Measurements from ENCODE around the gene CD37. TPM values are rescaled to one million over a fixed set of nuclear protein-coding genes. Genes with fewer than 3 reads are reported as not detected.

Gene CD37
- total RNA-seq, 1 donor from 2014 or later = 1,688 TPM

DNA sequence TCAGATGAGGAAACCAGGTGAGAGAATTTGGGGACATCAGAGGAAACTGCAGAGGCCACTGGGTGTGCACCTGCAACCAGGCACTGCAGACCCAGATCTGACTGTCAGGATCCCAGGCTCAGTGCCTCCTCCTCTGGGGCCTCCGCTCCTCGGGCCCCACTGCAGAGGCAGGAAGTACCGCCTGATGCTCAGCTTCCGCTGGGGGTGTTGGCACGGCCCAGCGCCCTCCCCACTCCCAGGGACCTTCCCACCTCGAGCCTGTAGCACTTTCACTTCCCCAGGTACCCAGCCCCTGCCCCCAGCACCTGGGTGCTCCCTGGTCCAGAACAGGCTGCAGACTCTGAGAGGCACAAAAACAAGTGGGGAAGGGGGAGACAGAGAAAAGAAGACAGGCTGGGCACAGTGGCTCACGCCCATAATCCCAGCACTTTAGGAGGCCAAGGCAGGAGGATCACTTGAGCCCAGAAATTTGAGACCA is 1.4 kb upstream of the CD37 start:
- Mint-ChIP-seq H3K4me3 (peak overlapping the region; percentile 100), H3K27me3 (no peaks in the 10 kb centered on the region), H3K4me1 (peaks cover 94% of the 10 kb centered on the region), H3K27ac (peak overlapping the region; percentile 100), H3K9me3 (no peaks in the 10 kb centered on the region), H3K36me3 (ENCODE audit: low read depth) (peaks cover 74% of the 10 kb centered on the region)
- peak; percentile 81 for DNase-seq
- no peak for TF ChIP-seq CTCF (IDR thresholded peaks at IDR 0.05)
- intact Hi-C loops (cut with micrococcal nuclease) = loop anchor here (1.0 to 10.0 kb wide), 7 partner anchors 8 to 1011 kb away; partner anchors contain the start of genes ALDH16A1, IL4I1 and PIH1D1
- peak; percentile 71 for ATAC-seq (ENCODE audit: low read depth)
- POLR2A ChIA-PET = interaction anchor here (1.0 to 19.9 kb wide), 27 partner anchors 6 to 162 kb away, joined by 3 to 757 read pairs (median 9); partner anchors contain the start of genes ALDH16A1, CD37, DKKL1 and KASH5
- CTCF ChIA-PET = interaction anchor here (1.0 to 2.0 kb wide), 4 partner anchors 25 to 111 kb away, joined by 3 to 6 read pairs (median 3); no protein-coding TSS in a partner anchor

DNA sequence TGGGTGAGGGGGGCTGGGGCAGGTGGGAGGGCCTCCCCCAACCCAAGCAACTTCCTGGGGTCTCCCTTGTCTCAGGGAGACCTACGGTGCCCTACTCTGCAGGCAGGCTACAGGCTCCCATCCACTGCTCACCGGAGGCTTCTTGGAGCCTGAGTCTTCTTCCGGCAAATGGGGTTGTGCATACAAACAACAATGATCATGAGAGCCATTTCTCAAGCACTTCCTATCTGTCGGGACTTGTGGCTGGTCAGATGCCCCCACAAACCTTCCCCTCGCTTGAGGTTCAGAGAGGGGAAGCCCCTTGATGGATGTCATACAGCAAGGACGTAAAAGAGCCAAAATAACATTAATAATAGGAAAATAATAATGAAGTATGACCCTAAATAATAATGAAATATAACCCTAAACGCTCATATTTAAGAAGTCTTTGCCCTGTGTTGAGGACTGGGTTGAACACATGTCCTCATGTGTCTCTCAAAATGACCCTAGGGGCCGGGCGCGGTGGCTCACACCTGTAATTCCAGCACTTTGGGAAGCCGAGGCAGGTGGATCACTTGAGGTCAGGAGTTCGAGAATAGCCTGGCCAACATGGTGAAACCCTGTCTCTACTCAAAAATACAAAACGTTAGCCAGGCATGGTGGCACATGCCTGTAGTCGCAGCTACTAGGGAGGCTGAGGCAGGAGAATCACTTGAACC is 727 bp downstream of the CD37 start:
- H3K9me3 Mint-ChIP-seq = no peaks in the 10 kb centered on the region
- POLR2A ChIA-PET = interaction anchor here (0.6 to 19.9 kb wide), 34 partner anchors 5 to 541 kb away, joined by 3 to 757 read pairs (median 6); partner anchors contain the start of genes ALDH16A1, CD37, DKKL1 and KASH5
- H3K27ac Mint-ChIP-seq = peak overlapping the region; percentile 100
- peak overlapping the region; percentile 100 for H3K4me3 Mint-ChIP-seq
- H3K4me1 Mint-ChIP-seq = peaks cover 90% of the 10 kb centered on the region
- ATAC-seq (ENCODE audit: low read depth) = no peak
- TF ChIP-seq CTCF (IDR thresholded peaks at IDR 0.05) = no peak
- no peak for DNase-seq
- no peaks in the 10 kb centered on the region for H3K27me3 Mint-ChIP-seq
- peaks cover 79% of the 10 kb centered on the region for H3K36me3 Mint-ChIP-seq (ENCODE audit: low read depth)
- CTCF ChIA-PET = interaction anchor here (1.0 to 1.5 kb wide), 5 partner anchors 10 to 35 kb away, joined by 3 to 6 read pairs (median 4); no protein-coding TSS in a partner anchor
- intact Hi-C loops (cut with micrococcal nuclease) = loop anchor here (1.0 to 10.0 kb wide), 5 partner anchors 27 to 1009 kb away; partner anchors contain the start of genes DKKL1 and IL4I1

DNA sequence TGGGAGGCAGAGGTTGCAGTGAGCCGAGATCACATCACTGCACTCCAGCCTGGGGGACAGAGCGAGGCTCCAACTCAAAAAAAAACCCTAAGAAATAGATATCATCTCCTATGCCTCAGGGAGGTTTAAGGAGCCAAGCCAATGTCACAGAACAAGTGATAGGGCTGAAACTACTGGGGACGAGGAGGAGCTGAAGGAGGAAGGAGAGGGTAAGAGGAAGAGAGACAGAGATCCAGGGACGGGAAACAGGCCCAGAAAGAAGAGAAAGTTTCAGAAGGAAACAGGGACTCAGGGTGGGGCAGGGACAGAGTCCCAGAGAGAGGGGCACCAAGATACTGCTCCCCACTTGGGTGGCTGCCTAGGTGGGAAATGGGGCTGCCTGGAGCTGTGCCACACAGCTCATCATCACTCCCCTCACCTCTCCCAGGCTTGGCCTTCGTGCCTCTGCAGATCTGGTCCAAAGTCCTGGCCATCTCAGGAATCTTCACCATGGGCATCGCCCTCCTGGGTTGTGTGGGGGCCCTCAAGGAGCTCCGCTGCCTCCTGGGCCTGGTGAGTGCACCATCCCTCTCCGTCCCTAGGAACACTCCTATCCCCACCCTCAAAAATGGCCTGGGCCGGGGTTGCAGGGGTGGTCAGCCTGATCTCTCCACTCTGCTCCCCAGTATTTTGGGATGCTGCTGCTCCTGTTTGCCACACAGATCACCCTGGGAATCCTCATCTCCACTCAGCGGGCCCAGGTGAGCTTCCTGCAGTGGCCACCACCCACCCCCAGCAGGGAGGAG is 1.5 kb downstream of the CD37 start:
- ChIA-PET CTCF (interaction anchor here (1.3 to 1.5 kb wide), 2 partner anchors 10 to 35 kb away, joined by 4 read pairs; no protein-coding TSS in a partner anchor), POLR2A (interaction anchor here (0.6 to 19.9 kb wide), 18 partner anchors 9 to 242 kb away, joined by 3 to 757 read pairs (median 6); partner anchors contain the start of genes CD37, DKKL1, KASH5 and PIH1D1)
- intact Hi-C loops (cut with micrococcal nuclease) = loop anchor here (10.0 kb wide), 2 partner anchors 558 to 1008 kb away; partner anchors contain the start of gene IL4I1
- no peaks in the 10 kb centered on the region for H3K27me3 Mint-ChIP-seq
- no peaks in the 10 kb centered on the region for H3K9me3 Mint-ChIP-seq
- H3K36me3 Mint-ChIP-seq (ENCODE audit: low read depth) = peaks cover 77% of the 10 kb centered on the region
- no peak for TF ChIP-seq CTCF (IDR thresholded peaks at IDR 0.05)
- H3K4me1 Mint-ChIP-seq = peaks cover 90% of the 10 kb centered on the region
- peak overlapping the region; percentile 100 for H3K27ac Mint-ChIP-seq
- DNase-seq (peak; percentile 10), ATAC-seq (ENCODE audit: low read depth) (no peak)
- peak overlapping the region; percentile 100 for H3K4me3 Mint-ChIP-seq

DNA sequence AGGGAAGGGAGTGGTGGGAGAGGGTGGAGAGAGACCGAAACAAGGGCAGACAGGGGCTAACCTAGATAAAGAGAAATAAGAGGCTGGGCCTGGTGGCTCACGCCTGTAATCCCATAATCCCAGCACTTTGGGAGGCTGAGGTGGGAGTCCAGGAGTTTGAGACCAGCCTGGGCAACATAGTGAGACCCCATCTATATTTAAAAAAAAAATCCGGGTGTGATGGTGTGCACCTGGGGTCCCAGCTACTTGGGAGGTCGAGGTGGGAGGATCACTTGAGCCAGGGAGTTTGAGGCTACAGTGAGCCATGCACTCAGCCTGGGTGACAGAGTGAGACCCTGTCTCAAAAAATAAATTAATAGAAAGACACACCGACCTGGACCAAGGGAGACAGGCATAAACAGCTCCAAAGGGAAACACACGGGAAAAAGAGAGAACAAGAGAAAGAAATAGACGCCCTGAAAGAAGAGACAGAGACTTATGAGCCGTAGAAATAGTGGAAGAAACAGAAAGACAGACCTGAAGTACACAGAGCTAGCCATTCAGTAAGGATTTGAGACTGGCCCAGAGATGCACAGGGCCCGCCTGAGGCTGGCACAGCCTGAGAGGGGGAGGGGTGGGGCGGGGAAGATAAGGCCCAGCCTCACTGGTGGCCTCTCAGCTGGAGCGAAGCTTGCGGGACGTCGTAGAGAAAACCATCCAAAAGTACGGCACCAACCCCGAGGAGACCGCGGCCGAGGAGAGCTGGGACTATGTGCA is 2.2 kb downstream of the CD37 start:
- Mint-ChIP-seq H3K36me3 (ENCODE audit: low read depth) (peaks cover 73% of the 10 kb centered on the region), H3K4me1 (peaks cover 90% of the 10 kb centered on the region), H3K27me3 (no peaks in the 10 kb centered on the region), H3K27ac (peak overlapping the region; percentile 100), H3K4me3 (peak overlapping the region; percentile 100), H3K9me3 (no peaks in the 10 kb centered on the region)
- TF ChIP-seq CTCF (IDR thresholded peaks at IDR 0.05) = no peak
- ATAC-seq (ENCODE audit: low read depth) (no peak), DNase-seq (no peak)
- CTCF ChIA-PET = interaction anchor here (1.3 to 1.5 kb wide), 2 partner anchors 11 to 36 kb away, joined by 4 read pairs; no protein-coding TSS in a partner anchor
- intact Hi-C loops (cut with micrococcal nuclease) = loop anchor here (10.0 kb wide), 2 partner anchors 557 to 1007 kb away; partner anchors contain the start of gene IL4I1
- POLR2A ChIA-PET = interaction anchor here (0.6 to 19.9 kb wide), 15 partner anchors 10 to 150 kb away, joined by 3 to 757 read pairs (median 12); partner anchors contain the start of genes CD37, DKKL1, KASH5 and PIH1D1

Data from activated B cell treated with CpG ODN at 0.5 μM for 24 hours (primary cell).